ENCODE results near the gene CRELD2. TPM values are rescaled to one million over a fixed set of nuclear protein-coding genes. Genes with fewer than 3 reads are reported as not detected.

Gene CRELD2
- total RNA-seq, 1 donor from 2014 or later, result 43.8 TPM

DNA sequence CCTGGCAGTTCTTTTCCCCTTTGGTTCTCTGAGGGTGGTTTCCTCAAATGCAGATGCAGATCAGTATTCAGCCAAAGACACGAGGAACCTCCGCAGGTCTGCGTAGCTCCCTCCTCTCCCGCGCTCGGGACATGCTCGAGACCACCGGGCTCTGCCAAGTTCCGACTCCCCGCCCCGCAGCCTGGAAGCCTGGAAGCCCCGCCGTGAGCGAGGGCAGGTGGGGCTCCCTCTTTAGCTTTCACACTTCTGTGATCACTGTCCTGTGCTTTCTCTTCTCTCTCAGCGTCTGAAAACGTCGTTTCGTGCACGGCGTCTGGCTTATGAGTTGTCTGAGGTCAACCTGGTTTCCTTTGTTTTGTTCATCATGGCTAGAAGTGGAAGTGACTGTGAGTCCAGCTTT is 38.2 kb upstream of the CRELD2 start:
- peaks cover 19% of the 10 kb centered on the region for H3K4me1 Mint-ChIP-seq
- no peaks in the 10 kb centered on the region for H3K27me3 Mint-ChIP-seq (ENCODE audit: low read depth)
- peaks cover 59% of the 10 kb centered on the region for H3K36me3 Mint-ChIP-seq (ENCODE audit: low read depth)
- TF ChIP-seq, protein P1, sequence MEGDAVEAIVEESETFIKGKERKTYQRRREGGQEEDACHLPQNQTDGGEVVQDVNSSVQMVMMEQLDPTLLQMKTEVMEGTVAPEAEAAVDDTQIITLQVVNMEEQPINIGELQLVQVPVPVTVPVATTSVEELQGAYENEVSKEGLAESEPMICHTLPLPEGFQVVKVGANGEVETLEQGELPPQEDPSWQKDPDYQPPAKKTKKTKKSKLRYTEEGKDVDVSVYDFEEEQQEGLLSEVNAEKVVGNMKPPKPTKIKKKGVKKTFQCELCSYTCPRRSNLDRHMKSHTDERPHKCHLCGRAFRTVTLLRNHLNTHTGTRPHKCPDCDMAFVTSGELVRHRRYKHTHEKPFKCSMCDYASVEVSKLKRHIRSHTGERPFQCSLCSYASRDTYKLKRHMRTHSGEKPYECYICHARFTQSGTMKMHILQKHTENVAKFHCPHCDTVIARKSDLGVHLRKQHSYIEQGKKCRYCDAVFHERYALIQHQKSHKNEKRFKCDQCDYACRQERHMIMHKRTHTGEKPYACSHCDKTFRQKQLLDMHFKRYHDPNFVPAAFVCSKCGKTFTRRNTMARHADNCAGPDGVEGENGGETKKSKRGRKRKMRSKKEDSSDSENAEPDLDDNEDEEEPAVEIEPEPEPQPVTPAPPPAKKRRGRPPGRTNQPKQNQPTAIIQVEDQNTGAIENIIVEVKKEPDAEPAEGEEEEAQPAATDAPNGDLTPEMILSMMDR (conservative IDR thresholded peaks at IDR 0.05), result no peak
- H3K4me3 Mint-ChIP-seq, result no peak overlapping the region
- H3K27ac Mint-ChIP-seq (ENCODE audit: unreplicated experiment), result peak overlapping the region; percentile 43
- no peak for DNase-seq (ENCODE audit: low read depth, low spot score)
- peaks cover 9% of the 10 kb centered on the region for H3K9me3 Mint-ChIP-seq

DNA sequence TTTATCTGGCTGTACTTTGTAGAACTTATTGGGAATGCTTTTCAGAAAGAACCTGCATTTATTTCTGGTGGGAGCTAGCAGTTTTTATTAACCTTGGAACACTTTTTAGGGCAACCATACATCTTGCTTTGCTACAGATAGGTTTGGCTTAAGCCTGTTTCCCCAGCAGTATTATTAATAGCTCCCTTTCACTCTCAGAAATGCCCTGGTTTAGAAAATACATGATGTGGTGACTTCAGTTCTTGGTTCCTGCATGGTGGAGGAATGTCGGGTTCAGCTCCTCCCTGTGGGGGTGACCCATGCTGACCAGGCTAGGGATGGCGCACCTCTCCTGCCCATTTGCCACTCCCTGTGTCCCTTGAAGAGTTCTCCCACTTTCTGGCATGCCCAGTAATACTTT is 36.6 kb upstream of the CRELD2 start:
- TF ChIP-seq, protein P1 (conservative IDR thresholded peaks at IDR 0.05), result no peak
- peaks cover 9% of the 10 kb centered on the region for H3K9me3 Mint-ChIP-seq
- peaks cover 62% of the 10 kb centered on the region for H3K36me3 Mint-ChIP-seq (ENCODE audit: low read depth)
- DNase-seq (ENCODE audit: low read depth, low spot score), result no peak
- peaks cover 19% of the 10 kb centered on the region for H3K4me1 Mint-ChIP-seq
- no peak overlapping the region for H3K27ac Mint-ChIP-seq (ENCODE audit: unreplicated experiment)
- no peaks in the 10 kb centered on the region for H3K27me3 Mint-ChIP-seq (ENCODE audit: low read depth)
- no peak overlapping the region for H3K4me3 Mint-ChIP-seq

DNA sequence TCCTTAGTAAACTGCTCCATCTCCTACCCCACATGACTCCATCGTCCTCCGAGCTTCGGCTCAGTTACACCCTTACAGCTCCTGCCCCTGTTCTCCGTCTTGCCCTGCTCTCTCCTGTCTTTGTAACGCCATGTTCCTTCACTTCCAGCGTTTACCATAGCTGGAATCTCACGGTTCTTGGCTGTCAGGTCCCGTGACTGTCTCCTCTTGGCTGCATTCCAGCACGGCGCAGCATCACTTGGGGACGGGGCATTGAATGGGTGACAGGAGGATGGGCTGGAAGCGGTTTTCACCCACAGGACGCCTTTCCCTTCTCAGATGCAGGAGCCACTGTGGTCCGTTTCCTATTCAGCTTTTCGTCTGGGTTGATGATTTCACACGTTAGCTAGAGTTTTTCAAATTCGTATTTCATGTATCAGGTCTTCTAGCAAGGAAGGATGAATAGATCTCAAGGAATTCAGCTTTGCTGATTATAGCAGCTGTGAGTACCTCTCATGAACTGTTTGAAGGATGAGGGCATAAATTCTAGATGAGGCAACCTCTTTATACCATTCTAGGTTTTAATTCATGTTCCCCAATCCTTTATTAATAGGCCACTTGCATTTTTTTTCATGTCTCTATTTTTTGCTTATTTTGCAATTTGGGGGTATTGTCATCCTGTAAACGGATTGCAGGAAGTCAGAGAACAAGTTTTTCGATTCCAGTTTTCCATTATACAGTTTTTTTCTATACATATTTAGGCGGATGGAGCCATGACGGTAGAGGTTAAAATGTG is 35.7 kb upstream of the CRELD2 start:
- Mint-ChIP-seq H3K36me3 (ENCODE audit: low read depth) (peaks cover 66% of the 10 kb centered on the region), H3K4me1 (peaks cover 17% of the 10 kb centered on the region), H3K9me3 (peaks cover 7% of the 10 kb centered on the region), H3K4me3 (no peak overlapping the region), H3K27me3 (ENCODE audit: low read depth) (no peaks in the 10 kb centered on the region), H3K27ac (ENCODE audit: unreplicated experiment) (no peak overlapping the region)
- DNase-seq (ENCODE audit: low read depth, low spot score), result no peak
- TF ChIP-seq, protein P1 (conservative IDR thresholded peaks at IDR 0.05), result no peak

DNA sequence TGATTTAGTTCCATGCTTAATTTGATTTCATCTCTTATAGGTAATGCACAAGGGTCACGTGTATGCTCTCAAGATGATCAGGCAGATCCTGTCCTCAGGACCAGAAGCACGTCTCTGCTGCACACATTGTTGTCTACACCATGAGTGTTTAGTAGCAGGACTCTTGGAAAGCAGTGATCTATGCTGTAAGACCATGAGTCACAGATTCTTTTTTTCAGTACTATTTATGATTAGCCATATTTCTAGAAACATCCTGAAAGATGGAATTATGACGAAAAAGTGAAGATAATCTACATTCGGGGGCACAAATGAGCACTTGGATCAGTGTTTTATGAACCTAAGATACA is 35.2 kb upstream of the CRELD2 start:
- Mint-ChIP-seq H3K4me3 (no peak overlapping the region), H3K4me1 (peaks cover 15% of the 10 kb centered on the region), H3K27me3 (ENCODE audit: low read depth) (no peaks in the 10 kb centered on the region), H3K27ac (ENCODE audit: unreplicated experiment) (no peak overlapping the region), H3K36me3 (ENCODE audit: low read depth) (peaks cover 67% of the 10 kb centered on the region), H3K9me3 (peaks cover 4% of the 10 kb centered on the region)
- no peak for DNase-seq (ENCODE audit: low read depth, low spot score)
- TF ChIP-seq, protein P1 (conservative IDR thresholded peaks at IDR 0.05), result no peak

DNA sequence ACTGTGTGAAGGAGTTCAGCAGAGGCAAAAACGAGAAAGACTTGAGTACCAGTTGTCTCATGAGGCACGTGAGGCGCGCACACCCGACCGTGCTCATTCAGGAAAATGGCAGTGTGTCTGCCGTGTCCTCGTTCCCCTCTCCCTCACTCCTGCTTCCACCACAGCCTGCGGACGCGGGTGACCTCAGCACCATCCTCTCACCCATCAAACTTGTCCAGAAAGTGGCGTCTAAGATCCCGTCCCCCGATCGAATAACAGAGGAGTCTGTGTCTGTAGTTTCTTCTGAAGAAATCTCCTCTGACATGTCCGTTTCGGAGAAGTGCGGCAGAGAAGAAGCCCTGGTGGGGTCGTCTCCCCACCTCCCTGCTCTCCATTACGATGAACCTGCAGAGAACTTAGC is 34.4 kb upstream of the CRELD2 start:
- DNase-seq (ENCODE audit: low read depth, low spot score), result no peak
- no peaks in the 10 kb centered on the region for H3K27me3 Mint-ChIP-seq (ENCODE audit: low read depth)
- H3K9me3 Mint-ChIP-seq, result no peaks in the 10 kb centered on the region
- no peak overlapping the region for H3K27ac Mint-ChIP-seq (ENCODE audit: unreplicated experiment)
- H3K4me3 Mint-ChIP-seq, result no peak overlapping the region
- peaks cover 71% of the 10 kb centered on the region for H3K36me3 Mint-ChIP-seq (ENCODE audit: low read depth)
- TF ChIP-seq, protein P1 (conservative IDR thresholded peaks at IDR 0.05), result no peak
- H3K4me1 Mint-ChIP-seq, result peaks cover 15% of the 10 kb centered on the region

Data from neural crest cell (in vitro differentiated cells).